NAMALWA (cell line): ENCODE measurements around the gene DISC1.
A peak's percentile ranks its signal among the peaks of the same experiment; 100 is the strongest.
"Not testable (repeated sequence)": the region's sequence is repeated elsewhere in the genome, so short reads cannot be mapped to it uniquely, and the experiment has no call there.

Experiments
- DNase-seq: peaks from one replicate; pipeline ENCODE4 v3.0.0-alpha.2; 2015; ENCODE audit warnings: low spot score

DISC1 gene

GRCh38 chr1:231668826-231669225 is 42.2 kb downstream of the DISC1 start:
- DNase-seq: no peak

GRCh38 chr1:231669864-231670621 is 43.5 kb downstream of the DISC1 start:
- not testable (repeated sequence) for DNase-seq

GRCh38 chr1:231670755-231671154 is 44.2 kb downstream of the DISC1 start:
- no peak for DNase-seq

GRCh38 chr1:231674575-231674974 is 48.0 kb downstream of the DISC1 start:
- DNase-seq: no peak

GRCh38 chr1:231676487-231676886 is 49.9 kb downstream of the DISC1 start:
- no peak for DNase-seq

- no peak for DNase-seq
These were observed 50.9 kb downstream of the DISC1 start for GRCh38 chr1:231677442-231677841.

- no peak for DNase-seq
These were observed 51.4 kb downstream of the DISC1 start for GRCh38 chr1:231678011-231678432.

- no peak for DNase-seq
These were observed 52.5 kb downstream of the DISC1 start for GRCh38 chr1:231679109-231679508.

GRCh38 chr1:231681006-231681405 is 54.4 kb downstream of the DISC1 start:
- DNase-seq: no peak

- no peak for DNase-seq
These were observed 56.2 kb downstream of the DISC1 start for GRCh38 chr1:231682779-231683178.

GRCh38 chr1:231683439-231684165 is 57.0 kb downstream of the DISC1 start:
- DNase-seq: no peak

GRCh38 chr1:231684356-231685244 is 58.0 kb downstream of the DISC1 start:
- DNase-seq: no peak

- no peak for DNase-seq
These were observed 59.8 kb downstream of the DISC1 start for GRCh38 chr1:231686384-231686783.

GRCh38 chr1:231688989-231689388 is 62.4 kb downstream of the DISC1 start:
- DNase-seq: no peak

- DNase-seq: peak; percentile 2
These were observed 63.5 kb downstream of the DISC1 start for GRCh38 chr1:231690059-231690458.

GRCh38 chr1:231691618-231692259 is 65.1 kb downstream of the DISC1 start:
- no peak for DNase-seq

GRCh38 chr1:231693361-231694074 is 66.9 kb downstream of the DISC1 start:
- no peak for DNase-seq

GRCh38 chr1:231694075-231694431 is 67.5 kb downstream of the DISC1 start:
- DNase-seq: no peak

- DNase-seq: no peak
These were observed 68.0 kb downstream of the DISC1 start for GRCh38 chr1:231694465-231695077.

- no peak for DNase-seq
These were observed 69.1 kb downstream of the DISC1 start for GRCh38 chr1:231695439-231696255.
